ENCODE measurements around the gene PAQR8.

PAQR8 gene, protein sequence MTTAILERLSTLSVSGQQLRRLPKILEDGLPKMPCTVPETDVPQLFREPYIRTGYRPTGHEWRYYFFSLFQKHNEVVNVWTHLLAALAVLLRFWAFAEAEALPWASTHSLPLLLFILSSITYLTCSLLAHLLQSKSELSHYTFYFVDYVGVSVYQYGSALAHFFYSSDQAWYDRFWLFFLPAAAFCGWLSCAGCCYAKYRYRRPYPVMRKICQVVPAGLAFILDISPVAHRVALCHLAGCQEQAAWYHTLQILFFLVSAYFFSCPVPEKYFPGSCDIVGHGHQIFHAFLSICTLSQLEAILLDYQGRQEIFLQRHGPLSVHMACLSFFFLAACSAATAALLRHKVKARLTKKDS

DNA sequence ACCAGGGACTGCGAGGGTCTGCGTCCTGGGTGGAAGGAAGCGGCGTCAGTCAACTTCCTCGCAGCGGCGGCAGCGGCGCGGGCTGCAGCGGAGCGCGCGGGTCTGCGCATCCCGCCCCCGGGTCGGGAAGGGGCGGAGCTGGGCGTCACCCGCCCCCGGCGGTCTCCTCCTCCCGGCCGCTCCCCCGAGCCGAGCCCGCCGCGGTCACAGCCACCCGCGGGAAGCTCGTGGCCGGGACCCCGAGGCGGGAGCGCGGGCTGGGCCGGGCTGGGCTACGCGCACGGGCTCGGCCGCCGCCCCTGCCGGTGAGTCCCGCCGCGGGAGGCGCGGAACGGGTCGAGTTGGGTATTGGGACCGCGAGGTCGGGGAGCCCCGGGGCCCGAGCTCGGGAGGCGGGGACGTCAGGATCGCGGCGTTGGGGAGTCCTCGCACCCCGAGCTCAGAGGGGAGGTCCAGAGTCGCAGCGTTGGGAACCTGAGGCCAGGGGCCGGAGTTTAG lies at the start of gene PAQR8:
PAQR8 (plus strand) TSS at position 207 of the 498 bp plus-strand sequence. CDS start 41,063 bp downstream, outside the sequence.
- DNase-seq: peak; percentile 55

- DNase-seq: no peak
These were observed 49.5 kb upstream of the PAQR8 start for GRCh38 chr6:52312461-52312860.

- no peak for DNase-seq
These were observed 47.2 kb upstream of the PAQR8 start for GRCh38 chr6:52314752-52315151.

DNA sequence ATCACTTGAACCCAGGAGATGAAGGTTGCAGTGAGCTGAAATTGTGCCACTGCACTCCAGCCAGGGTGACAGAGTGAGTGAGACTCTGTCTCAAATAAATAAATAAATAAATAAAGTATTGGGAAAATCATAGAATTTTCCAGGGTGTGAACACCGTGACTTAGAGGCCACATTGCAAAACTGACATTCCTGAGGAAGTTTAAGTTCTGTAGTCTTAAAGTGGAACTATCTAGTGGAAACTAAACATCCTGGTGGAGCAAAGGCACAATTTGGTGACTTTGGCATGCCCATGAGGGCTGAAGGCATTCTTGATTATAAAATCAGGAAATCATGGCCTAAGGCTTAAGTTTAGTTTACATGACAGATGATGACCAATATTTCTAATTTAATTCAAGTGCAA lies 44.7 kb upstream of the PAQR8 start:
- DNase-seq: no peak

DNA sequence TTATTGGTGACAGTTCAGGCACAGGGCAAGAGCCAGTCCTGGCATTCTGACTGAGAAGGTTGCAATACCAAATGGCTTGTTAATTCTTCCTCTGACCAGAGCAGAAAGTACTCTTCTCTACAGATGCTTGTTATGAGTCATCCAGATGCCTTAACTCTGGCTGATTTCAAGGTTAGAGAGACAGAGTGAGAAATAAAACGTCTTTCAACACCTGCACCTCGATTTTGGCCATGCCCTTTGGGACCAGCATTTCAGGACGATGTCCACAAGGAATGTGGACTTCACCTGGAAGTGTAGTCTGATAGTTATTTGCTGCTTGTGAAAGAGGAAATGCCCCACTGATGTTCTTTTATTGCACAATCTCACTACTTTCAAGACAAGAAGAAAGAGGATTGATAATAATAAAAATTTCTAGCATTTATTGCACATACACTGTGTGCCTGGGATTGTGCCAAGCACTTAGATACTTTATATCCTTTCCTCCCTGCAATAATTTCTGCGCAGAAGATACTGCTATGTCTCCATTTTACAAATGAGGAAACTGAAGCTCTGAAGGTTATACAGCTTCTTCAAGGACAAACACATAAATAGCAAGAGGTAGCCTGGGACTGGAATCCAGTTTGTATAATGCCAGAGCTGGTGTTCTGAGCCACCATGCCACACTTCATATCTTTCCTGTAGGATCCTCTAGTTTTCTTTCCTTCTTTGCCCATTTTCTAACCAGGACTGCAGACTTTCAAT lies 43.9 kb upstream of the PAQR8 start:
- DNase-seq: peak; percentile 23

- no peak for DNase-seq
These were observed 37.8 kb upstream of the PAQR8 start for GRCh38 chr6:52324189-52324588.

DNA sequence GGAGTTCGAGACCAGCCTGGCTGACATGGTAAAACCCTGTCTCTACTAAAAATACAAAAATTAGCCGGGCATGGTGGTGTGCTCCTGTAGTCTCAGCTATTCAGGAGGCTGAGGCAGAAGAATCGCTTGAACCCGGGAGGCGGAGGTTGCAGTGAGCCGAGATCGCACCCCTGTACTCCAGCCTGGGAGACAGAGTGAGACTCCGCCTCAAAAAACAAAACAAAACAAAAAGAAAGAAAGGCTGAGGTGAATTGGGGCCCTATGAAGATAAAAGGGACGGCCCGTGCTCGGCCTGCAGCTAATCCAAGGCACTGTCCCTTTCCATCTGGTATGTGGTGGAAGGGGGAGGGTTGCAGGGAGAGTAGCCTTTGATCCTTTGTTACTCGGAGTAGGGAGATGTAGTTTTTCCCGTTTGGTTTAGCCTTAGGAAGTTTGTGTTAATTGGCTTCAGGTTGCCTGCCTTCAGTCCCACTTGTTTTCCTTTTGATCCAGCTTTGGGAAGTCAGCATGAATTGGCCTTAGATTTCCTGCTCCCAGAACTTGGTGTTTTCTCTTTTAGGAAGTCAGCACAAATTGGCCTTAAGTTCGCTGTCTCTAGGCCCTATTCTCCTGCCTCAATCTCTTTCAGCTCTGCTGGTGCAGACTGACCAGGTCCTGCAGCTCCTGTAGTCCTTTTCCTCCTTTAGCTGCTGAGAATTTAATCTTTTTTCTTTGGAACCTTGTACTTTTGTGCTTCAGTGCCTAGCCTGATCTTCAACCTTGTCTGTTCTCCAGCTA lies 36.1 kb upstream of the PAQR8 start:
- DNase-seq: no peak

DNA sequence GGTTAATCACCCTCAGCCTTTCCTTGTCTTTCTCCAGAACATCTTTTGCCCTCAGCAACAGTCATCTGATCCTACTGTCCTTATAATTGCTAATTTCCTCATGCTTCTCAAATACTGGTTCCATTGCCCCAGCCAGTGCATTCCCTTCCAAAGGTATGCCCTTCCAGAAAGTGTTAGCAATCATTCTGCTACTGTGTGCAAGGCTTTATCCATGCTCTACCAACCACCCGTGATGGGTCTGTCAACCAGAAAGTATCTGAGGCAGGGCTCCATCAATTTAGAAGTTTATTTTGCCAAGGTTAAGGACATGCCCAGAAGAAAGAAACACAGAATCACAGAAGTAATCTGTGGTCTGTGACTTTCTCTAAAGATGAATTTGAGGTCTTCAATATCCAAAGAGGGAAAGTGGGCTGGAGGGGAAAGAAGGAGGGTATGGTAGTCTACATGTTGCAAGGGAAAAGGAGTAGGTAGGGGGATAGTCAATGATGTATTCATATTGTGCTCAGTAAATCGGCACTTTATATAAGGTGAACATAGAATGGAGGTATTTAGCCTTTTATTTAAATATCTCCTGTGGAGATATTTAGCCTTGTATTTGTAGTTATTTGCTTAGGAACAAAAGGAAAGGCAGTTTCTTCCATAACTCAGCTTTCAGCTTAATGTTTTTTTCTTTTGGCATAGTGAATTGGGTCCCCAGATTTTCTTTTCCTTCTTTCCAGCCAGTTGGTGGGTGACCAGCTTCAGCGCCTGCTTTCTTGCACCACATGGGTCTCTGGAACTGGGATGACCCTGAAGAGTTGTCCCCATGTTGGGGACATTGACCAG lies 35.2 kb upstream of the PAQR8 start:
- DNase-seq: peak; percentile 1

- no peak for DNase-seq
These were observed 33.7 kb upstream of the PAQR8 start for GRCh38 chr6:52328303-52328662.

DNA sequence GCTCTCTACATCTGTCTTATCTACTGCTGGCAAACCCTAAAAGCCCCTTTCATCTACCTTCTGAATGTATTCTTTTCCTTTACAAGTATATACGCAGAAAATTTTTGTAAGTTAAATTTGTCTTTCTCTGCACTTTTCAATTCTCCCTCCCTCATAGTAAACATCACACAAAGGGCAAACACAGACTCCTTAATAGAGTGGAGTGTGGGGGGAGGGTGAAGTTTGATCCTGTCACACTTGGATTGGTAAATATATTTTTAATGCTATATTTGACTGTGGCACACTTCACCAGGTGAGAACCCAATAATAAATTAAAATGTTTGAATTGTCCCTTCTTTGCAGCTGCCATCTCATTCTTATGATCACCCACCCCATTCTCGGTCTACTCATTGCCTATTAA lies 33.2 kb upstream of the PAQR8 start:
- DNase-seq: no peak

DNA sequence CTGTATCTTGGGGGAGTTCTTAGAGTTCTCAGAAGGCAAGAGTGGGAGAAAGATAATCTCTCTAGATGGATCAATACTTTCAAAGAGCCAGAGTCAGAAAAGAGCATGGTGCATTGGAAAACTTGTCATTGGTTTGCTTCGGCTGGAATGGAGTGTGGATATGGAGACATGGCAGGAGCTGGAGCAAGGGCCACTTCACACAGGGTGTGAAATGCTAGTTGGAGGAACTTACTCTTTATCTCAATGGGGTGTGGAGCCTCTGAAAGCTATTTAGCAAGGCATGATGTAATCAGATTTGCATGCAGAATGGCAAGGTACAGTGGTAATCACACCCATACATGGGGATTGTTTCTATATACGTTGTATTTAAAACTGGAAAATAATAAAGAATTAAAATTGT lies 31.5 kb upstream of the PAQR8 start:
- no peak for DNase-seq

GRCh38 chr6:52331793-52332457 lies 30.0 kb upstream of the PAQR8 start:
- no peak for DNase-seq

DNA sequence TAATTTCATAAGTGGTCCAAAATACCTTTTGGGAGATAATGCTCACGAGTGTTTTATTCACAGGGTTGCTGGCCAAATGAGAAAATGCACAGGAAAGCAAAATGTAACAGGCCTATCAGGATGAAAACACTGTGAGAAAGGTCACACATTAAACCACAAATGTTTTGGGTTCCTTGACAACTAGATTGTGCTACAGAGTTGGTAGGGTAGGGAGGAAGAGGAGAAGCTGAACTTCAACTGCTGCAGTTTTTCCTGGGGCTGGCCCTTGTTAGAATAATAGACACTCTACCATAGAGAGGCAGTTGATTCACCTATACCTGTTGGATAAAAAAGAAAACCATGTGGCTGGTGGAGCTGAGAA lies 28.1 kb upstream of the PAQR8 start:
- DNase-seq: no peak

DNA sequence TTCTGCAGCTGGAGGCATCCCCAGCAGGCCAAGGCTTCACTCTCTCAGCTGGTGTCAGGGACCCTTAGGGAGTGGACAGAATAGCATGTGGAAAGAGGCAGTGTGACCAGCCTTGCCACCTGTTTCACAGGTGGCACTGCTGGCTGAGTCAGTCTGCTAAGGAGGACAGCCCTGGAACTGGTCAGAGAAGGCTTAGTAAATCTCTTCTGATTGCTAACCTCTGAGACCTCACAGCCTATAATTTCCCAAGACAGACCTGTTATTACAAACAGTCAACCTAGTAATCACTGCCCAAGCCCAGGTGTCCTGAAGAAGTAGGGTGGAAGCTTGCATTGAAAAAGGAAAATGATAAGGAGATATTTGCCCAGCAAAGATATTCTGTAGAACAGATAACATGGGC lies 26.4 kb upstream of the PAQR8 start:
- no peak for DNase-seq

- DNase-seq: no peak
These were observed 24.9 kb upstream of the PAQR8 start for GRCh38 chr6:52336919-52337561.

- DNase-seq: no peak
These were observed 24.2 kb upstream of the PAQR8 start for GRCh38 chr6:52337633-52338290.

- DNase-seq: no peak
These were observed 21.4 kb upstream of the PAQR8 start for GRCh38 chr6:52340603-52340880.

GRCh38 chr6:52341561-52342260 lies 20.2 kb upstream of the PAQR8 start:
- no peak for DNase-seq

DNA sequence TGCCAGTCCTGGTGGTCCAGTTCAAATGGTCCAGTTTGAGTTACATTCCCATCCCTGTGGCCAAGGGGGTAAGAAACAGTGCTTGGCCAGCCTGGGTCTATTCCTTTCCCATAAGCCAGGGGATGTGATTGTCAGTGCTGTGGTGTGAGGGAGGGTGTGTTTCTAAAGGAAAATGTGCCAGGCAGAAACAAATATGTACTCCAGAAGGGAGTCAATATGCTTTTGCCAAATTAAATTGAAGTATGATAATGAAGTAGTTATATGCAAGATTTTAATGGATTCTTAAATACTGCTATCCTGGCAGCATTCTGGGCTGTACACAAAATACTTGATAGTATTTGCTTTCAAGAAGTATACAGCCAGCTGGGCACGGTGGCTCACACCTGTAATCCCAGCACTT lies 16.6 kb upstream of the PAQR8 start:
- DNase-seq: no peak

GRCh38 chr6:52346503-52346902 lies 15.4 kb upstream of the PAQR8 start:
- no peak for DNase-seq

DNA sequence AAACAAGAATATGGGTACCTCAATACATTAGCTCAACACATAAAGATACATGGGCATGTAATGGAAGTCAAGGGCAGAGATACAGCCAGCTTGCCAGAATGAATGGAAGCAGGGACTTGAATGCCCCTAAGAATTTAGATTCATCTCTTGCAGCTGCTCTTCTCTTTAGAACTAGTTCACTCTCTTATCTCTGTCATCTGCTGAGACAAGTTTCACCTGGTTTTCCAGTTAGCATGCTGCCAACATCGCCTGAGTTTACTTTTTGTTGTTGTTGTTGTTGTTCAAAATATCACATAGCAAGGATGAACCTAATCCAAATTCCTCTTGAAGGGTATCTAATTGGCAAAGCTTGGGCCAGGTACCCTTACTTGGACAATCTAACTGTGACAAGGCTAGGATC lies 14.1 kb upstream of the PAQR8 start:
- DNase-seq: no peak
